GM12873 (cell line): ENCODE data around the gene SAPCD1.

Experiments used
- CTCF ChIP-seq: IDR thresholded peaks from 2 replicates; pipeline ENCODE4 v1.5.1; 2012; ENCODE audit warnings: low read depth, mild to moderate bottlenecking, moderate library complexity, low read length, control low read depth; ENCODE audit not compliant: insufficient read depth; ENCODE audit errors: missing control alignments

The SAPCD1 gene

GRCh38 chr6:31776989-31777666 is 14.7 kb downstream of the SAPCD1 start, which contains the start of gene VWA7:
VWA7 (minus strand) TSS chr6:31777328; CDS start chr6:31776779, 549 bp downstream.
- peak; percentile 18 for TF ChIP-seq CTCF

GRCh38 chr6:31777667-31778050 is 15.2 kb downstream of the SAPCD1 start:
- TF ChIP-seq CTCF: no peak

- TF ChIP-seq CTCF: no peak
These were observed 15.7 kb downstream of the SAPCD1 start for GRCh38 chr6:31778193-31778592.

DNA sequence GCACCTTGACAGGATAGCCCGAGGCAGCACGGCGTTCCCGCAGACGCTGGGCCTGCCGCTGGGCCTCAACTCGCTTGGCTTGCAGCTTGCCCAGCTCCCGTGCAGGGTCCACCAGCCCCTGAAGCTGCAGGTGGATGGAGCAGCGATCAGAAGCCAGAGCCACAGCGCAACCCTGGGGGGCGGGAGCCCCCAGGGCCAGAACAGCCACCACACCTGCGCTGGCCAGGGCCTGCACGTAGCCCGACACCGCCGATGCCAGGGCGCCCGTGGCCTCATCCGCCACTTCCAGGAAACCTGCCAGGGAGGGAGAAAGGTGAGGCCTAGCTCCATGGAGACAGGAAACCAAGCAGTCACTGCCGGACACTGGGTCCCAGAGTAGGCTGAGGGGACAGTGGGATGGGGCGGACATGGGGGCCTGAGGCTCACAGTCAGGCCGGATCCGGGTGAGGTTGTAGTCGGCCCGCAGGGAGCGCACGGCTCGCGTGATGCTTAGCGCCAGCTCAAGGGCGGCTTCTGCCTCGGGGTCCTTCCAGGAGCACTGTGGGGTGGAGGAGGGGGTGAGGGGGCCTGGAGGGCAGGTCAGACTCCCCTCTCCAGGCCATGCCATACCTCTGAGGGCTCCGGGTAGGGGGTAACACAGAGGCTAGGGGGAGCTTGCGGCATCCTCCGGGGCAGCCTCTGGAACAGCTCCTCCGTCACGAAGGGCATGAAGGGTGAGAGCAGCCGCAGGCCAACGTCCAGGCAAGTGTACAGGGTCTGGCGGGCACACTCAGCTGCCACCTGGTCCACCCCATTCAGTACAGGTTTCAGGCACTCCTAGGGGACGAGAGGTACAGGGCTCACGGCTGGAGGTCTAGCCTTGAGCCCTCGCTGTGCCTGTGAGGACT is 16.8 kb downstream of the SAPCD1 start:
- no peak for TF ChIP-seq CTCF

GRCh38 chr6:31779908-31780307 is 17.5 kb downstream of the SAPCD1 start:
- TF ChIP-seq CTCF: no peak

GRCh38 chr6:31780507-31781243 is 18.2 kb downstream of the SAPCD1 start:
- no peak for TF ChIP-seq CTCF
